ENCODE data around the gene HSD3B1.

- no peak for TF ChIP-seq CTCF (IDR thresholded peaks at IDR 0.05; ENCODE audit: insufficient read depth, low read length, poor library complexity, severe bottlenecking)
- no peak for TF ChIP-seq EZH2phosphoT487 (conservative IDR thresholded peaks at IDR 0.05; ENCODE audit: low read length)
Observed at GRCh38 chr1:119485201-119485600, 21.8 kb upstream of the HSD3B1 start.
